GM13977 (cell line): ENCODE results near the gene MCU.

ENCODE experiments used
- DNase-seq: peaks from one replicate; pipeline ENCODE4 v3.0.0; 2012; ENCODE audit warnings: low spot score
- in situ Hi-C: fragments of 300-500 bp; cut with MboI; formaldehyde crosslinking; loops from one replicate; pipeline ENCODE4 v1.12.0; 2022; ENCODE audit warnings: low sequenced_read_pairs, low pct_unique_long_range_greater_than_20kb, mixed read lengths, inconsistent platforms; ENCODE audit not compliant: unreplicated experiment
- TF ChIP-seq, protein P1 (sequence below): IDR thresholded peaks from 2 replicates; pipeline ENCODE4 v1.5.1; 2012; ENCODE audit warnings: mild to moderate bottlenecking, control low read depth; ENCODE audit not compliant: insufficient read depth; ENCODE audit errors: extremely low read depth, missing control alignments

MCU gene

DNA sequence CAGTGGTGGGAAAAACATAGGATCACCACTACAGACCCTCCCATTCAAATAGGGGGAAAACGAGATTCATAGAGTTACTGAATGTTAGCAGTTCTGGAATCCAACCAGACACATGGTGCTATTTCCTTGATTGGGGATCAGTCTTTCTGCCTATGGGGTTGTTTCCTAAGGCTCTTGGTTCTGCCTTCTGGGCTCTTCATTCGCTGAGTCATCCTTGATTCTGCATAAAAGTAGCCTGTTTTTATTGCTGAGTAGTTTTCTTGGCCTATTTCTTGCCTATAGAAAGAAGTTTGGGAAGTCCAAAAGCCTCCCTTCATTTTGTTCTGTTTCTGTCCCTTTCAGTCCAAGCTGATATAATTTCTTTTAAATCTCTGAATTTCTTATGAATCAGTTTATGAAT lies 102.3 kb downstream of the MCU start:
- TF ChIP-seq, protein P1, sequence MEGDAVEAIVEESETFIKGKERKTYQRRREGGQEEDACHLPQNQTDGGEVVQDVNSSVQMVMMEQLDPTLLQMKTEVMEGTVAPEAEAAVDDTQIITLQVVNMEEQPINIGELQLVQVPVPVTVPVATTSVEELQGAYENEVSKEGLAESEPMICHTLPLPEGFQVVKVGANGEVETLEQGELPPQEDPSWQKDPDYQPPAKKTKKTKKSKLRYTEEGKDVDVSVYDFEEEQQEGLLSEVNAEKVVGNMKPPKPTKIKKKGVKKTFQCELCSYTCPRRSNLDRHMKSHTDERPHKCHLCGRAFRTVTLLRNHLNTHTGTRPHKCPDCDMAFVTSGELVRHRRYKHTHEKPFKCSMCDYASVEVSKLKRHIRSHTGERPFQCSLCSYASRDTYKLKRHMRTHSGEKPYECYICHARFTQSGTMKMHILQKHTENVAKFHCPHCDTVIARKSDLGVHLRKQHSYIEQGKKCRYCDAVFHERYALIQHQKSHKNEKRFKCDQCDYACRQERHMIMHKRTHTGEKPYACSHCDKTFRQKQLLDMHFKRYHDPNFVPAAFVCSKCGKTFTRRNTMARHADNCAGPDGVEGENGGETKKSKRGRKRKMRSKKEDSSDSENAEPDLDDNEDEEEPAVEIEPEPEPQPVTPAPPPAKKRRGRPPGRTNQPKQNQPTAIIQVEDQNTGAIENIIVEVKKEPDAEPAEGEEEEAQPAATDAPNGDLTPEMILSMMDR: no peak
- DNase-seq: no peak
- in situ Hi-C loops: no loop called here

DNA sequence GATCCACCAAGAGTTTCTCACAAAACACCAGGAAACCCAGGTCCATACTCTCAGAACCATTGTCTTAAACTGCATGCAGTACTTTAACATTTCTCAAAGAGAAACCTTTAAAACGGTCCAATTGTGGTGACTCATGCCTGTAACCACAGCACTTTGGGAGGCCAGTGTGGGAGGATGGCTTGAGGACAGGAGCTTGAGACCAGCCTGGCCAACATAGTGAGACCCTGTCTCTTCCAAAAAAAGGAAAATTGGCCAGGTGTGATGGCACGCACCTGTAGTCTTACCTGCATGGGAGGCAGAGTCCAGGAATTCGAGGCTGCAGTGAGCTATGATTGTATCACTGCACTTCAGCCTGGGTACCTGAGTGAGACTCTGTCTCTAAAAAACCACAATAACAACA lies 104.1 kb downstream of the MCU start:
- TF ChIP-seq, protein P1: no peak
- in situ Hi-C loops: no loop called here

DNA sequence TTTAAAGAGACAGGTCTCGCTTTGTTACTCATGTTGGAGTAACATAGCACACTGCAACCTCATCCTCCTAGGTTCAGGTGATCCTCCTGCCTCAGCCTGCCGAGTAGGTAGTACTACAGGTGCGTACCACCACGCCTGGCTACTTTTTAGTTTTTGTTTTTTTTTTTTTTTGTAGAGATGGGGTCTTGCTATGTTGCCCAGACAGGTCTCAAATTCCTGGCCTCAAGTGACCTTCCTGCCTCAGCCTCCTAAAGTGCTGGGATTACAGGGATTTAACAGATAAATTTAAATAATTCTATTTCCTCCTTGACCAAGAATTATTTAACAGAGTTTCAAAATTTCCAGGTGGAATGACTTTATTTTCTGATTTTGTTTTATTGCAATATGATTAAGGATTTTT lies 104.6 kb downstream of the MCU start:
- TF ChIP-seq, protein P1: no peak
- in situ Hi-C loops: no loop called here

More for the DNA sequence above, 104.1 kb downstream of the MCU start:
- no peak for DNase-seq

DNA sequence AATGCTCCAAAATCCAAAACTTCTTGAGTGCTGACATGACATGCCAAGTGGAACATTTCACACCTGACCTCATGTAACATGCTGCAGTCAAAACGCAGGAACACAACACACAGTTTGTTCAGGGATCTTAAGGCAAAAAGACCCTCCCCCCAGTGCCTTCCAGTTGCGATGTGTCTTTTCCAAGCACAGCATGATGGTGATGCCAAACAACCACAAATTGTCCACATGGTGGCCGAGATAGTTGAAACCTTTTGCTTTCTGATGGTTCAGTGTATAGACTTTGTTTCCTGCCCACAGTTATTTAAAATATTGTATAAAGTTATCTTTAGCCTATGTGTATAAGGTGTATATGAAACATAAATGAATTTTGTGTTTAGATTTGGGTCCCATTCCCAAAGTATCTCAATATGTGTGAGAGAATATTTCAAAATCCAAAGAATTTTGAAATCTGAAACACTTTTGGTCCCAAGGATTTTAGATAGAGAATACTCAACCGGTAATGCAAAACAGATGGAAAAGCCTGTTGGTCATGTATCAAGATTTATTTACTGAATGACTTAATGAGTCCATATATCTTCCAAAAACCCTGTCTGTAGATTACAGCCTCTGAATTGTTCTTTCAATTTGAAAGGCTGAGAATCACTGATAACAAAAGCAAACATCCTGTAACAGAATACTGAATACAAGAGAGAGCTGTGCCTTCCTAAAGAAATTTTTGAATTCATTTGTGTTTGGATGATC lies 108.2 kb downstream of the MCU start:
- in situ Hi-C loops: no loop called here
- DNase-seq: no peak
- TF ChIP-seq, protein P1: no peak

More for the DNA sequence above, 104.6 kb downstream of the MCU start:
- no peak for DNase-seq

DNA sequence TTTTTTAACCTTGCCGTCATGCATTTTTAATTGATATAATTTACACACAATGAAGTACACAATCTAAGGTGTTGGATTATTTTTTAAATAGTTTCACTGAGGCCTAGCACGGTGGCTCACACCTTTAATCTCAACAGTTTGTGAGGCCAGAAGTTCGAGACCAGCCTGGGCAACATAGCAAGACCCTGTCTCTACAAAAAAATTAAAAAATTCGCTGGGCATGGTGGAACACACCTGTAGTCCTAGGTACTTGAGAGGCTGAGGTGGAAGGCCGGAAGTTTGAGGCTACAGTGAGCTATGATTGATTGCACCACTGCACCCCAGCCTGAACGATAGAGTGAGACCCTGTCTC lies 108.8 kb downstream of the MCU start:
- TF ChIP-seq, protein P1: no peak
- in situ Hi-C loops: no loop called here
- no peak for DNase-seq

DNA sequence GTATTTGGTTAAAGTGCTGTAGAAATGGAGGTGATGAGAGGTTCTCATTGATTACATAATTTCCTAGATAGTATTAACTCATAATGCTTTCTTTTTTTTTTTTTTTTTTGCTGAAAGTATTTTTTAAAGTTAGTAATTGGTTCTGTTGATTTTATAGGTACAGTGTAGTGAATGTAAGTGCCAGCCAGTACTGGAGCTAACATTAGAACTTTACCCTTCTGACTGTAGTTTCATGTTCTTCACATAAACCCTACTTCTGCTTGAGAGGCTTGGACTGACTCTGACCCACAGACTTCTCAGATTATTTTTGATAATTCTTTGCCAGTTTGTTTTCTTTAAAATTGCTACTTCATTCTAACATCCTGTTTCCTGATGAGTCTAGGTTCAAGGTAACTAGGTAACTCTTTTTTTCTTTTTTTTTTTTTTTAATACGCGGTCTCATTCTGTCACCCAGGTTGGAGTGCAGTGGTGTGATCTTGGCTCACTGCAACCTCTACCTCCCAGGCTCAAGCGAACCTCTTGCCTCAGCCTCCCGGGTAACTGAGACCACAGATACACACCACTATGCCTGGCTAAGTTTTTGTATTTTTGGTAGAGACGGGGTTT lies 109.4 kb downstream of the MCU start:
- TF ChIP-seq, protein P1: no peak
- in situ Hi-C loops: no loop called here
- DNase-seq: no peak
